Measurements from ENCODE around the gene CRYZL1.
A peak's percentile ranks its signal among the peaks of the same experiment; 100 is the strongest.

- TF ChIP-seq POLR2AphosphoS5 (IDR thresholded peaks at IDR 0.05; ENCODE audit: low read depth, low read length) (peak; percentile 29; the same call in 1 of the 2 replicates), CHD7 (IDR thresholded peaks at IDR 0.05; ENCODE audit: insufficient replicate concordance, low read length) (no peak), MAX (IDR thresholded peaks at IDR 0.05) (no peak), CHD2 (IDR thresholded peaks at IDR 0.05; ENCODE audit: low read length) (no peak), SIX5 (IDR thresholded peaks at IDR 0.05; ENCODE audit: low read depth, low read length) (no peak), SP4 (IDR thresholded peaks at IDR 0.05; ENCODE audit: low read length) (no peak), ASH2L (IDR thresholded peaks at IDR 0.05; ENCODE audit: low read length) (no peak), CTCF (IDR thresholded peaks at IDR 0.05; ENCODE audit: control extremely low read depth in 1 of 3, insufficient read depth in 1 of 3, low read depth in 1 of 3, low read length in 3 of 3) (no peak), HDAC2 (IDR thresholded peaks at IDR 0.05; ENCODE audit: borderline replicate concordance in 1 of 2, low read depth in 2 of 2, low read length in 2 of 2) (no peak), ZNF274 (IDR thresholded peaks at IDR 0.05; ENCODE audit: borderline replicate concordance, extremely low read depth, low read length) (no peak), GABPA (IDR thresholded peaks at IDR 0.05; ENCODE audit: borderline replicate concordance, insufficient read depth, low read length) (no peak), POLR2A (IDR thresholded peaks at IDR 0.05; ENCODE audit: control extremely low read depth in 1 of 2, low read depth in 2 of 2, low read length in 2 of 2) (peak in 1 of 2 experiments; percentile 34; a peak in 1 of 3 replicates), EP300 (IDR thresholded peaks at IDR 0.05; ENCODE audit: borderline replicate concordance in 1 of 2, low read depth in 2 of 2, low read length in 2 of 2) (no peak)
These were observed 91.4 kb downstream of the CRYZL1 start for GRCh38 chr21:33549848-33550771.

Measured in H1 (cell line).